Memory B cell (primary cell): Measurements from ENCODE around the gene ACACA.
A peak's percentile ranks its signal among the peaks of the same experiment; 100 is the strongest.
"Not testable (repeated sequence)": the region's sequence is repeated elsewhere in the genome, so short reads cannot be mapped to it uniquely, and the experiment has no call there.

Source experiments
- ATAC-seq: fragments of 150-1000 bp; cut with Tn5 transposase; 2 replicates; pipeline ENCODE4 v1.10.0; 2021; ENCODE audit warnings: low read depth, mild to moderate bottlenecking, moderate library complexity
- DNase-seq, 2 donors: peaks; one replicate each; pipeline ENCODE4 v3.0.0; 2022; ENCODE audit warnings: low spot score in 2 of 2
- H3K27ac Mint-ChIP-seq: one replicate; pipeline ENCODE4 v1.8.0; 2022; ENCODE audit warnings: mild to moderate bottlenecking, moderate library complexity, mixed read lengths
- H3K27me3 Mint-ChIP-seq: one replicate; pipeline ENCODE4 v1.8.0; 2022; ENCODE audit warnings: mixed read lengths
- H3K36me3 Mint-ChIP-seq: one replicate; pipeline ENCODE4 v1.8.0; 2022; ENCODE audit warnings: mild to moderate bottlenecking, mixed read lengths
- H3K4me1 Mint-ChIP-seq: one replicate; pipeline ENCODE4 v1.8.0; 2022; ENCODE audit warnings: mixed read lengths
- H3K4me3 Mint-ChIP-seq: one replicate; pipeline ENCODE4 v1.8.0; 2022; ENCODE audit warnings: mild to moderate bottlenecking, moderate library complexity, mixed read lengths
- H3K9me3 Mint-ChIP-seq: one replicate; pipeline ENCODE4 v1.8.0; 2022; ENCODE audit warnings: mixed read lengths

The ACACA gene

DNA sequence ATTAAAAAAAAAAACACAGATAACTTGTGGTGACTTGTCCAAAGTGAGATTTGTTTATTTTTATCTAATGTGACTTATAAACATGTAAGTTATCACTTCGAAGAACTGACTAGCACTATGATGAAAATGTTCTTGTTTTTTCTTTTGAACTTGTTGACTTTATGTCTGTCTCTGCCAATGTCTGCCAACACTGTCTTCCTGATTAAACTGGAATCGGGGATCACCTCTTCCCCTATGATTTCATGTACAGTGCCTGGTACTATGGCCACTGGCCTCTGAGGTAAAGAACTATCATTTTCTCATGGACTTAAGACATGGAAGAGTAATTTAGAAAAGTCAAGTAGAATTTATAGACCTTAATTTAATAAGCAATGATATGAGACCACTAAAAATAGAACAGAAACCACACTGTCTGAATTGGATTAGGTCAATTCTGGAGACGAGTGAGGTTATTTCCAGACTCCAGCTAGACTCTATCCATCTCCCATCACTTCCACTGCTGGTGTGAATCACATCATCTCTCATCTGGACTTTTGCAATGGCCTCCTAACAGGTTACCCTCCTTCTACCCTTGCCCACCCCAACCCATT, 22.0 kb downstream of the ACACA start:
- Mint-ChIP-seq H3K27me3 (no peaks in the 10 kb centered on the region), H3K36me3 (no peaks in the 10 kb centered on the region), H3K4me1 (no peaks in the 10 kb centered on the region), H3K27ac (no peak overlapping the region), H3K9me3 (no peaks in the 10 kb centered on the region), H3K4me3 (no peak overlapping the region)
- ATAC-seq = no peak
- no peak for DNase-seq

DNA sequence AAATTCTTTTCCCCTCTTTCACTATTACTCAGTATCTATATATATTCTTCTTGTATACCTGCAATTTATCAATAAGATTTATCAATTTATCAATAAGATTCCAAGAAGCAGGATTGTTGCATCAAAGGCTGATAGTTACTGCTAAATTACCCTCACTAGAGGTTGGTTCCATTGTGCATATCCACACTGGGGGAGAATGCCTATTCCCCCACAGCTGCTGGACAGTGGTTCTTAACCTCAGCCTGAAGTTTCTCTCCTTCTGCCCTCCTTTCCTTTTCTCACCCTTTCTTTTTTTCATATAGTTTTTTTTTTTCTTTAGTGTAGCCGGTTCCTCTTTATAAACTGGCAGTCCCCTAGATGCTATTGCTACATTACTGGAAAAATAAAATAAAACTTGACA, 24.6 kb downstream of the ACACA start:
- DNase-seq (no peak), ATAC-seq (no peak)
- no peak overlapping the region for H3K4me3 Mint-ChIP-seq
- H3K27me3 Mint-ChIP-seq = no peaks in the 10 kb centered on the region
- no peak overlapping the region for H3K27ac Mint-ChIP-seq
- no peaks in the 10 kb centered on the region for H3K36me3 Mint-ChIP-seq
- H3K9me3 Mint-ChIP-seq = no peaks in the 10 kb centered on the region
- H3K4me1 Mint-ChIP-seq = no peaks in the 10 kb centered on the region

DNA sequence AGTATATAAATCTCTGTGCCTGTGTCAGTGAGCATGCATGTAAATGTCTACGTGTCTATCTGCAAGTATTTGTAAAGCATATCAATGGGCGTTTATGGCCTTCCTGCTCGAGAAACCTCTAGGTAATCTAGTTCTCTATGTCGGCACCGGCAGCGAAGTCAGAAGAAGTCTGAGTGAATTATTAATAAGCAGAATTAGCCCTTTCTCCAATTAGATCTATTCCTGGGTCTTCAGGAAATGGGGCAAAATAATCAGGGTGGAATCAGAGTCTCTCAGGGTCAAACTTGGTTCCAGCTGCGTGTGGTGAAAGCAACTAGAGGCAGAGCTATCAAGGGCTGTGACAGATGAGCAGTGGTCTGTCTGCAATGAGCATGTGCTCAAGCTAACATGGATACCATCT, 30.9 kb downstream of the ACACA start, which contains the start of gene C17orf78:
TSS of gene C17orf78 (plus strand) at position 280 of the 400 bp plus-strand sequence. CDS start at position 388, 108 bp downstream.
- no peaks in the 10 kb centered on the region for H3K27me3 Mint-ChIP-seq
- H3K4me3 Mint-ChIP-seq = no peak within 1 kb of the TSS
- no peaks in the 10 kb centered on the region for H3K9me3 Mint-ChIP-seq
- ATAC-seq (no peak), DNase-seq (no peak)
- no peaks in the 10 kb centered on the region for H3K36me3 Mint-ChIP-seq
- H3K4me1 Mint-ChIP-seq = peaks cover 4% of the 10 kb centered on the region
- H3K27ac Mint-ChIP-seq = no peak within 1 kb of the TSS

DNA sequence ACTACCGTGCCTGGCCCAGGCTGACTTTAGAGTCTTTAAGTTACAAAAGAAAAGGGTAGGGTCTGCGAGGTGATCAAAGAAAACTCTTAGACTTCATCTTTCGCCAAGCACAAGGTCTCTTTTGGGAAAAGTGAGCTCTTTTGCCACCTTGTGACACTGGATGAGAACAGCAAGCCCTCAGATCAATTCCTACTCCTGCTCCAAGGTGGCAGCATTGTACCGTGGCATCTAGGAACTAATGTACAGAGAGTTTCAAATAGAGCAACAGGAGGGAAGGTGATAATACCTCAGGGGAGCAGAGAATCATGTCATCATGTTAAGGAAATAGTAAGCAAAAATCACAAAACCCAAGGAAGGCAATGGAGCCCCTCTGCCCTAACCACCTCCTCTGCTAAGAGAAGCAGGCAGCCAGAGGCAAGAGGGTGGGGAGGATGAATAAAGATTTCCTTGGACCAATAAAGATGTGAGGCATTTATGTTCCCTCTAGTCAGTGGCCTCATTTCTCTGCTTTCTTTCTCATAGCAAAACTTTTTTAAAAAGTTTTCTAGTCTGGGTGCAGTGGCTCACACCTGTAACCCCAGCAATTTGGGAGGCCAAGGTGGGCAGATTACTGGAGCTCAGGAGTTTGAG, 33.0 kb downstream of the ACACA start:
- no peak overlapping the region for H3K27ac Mint-ChIP-seq
- peak; percentile 92 for ATAC-seq

DNA sequence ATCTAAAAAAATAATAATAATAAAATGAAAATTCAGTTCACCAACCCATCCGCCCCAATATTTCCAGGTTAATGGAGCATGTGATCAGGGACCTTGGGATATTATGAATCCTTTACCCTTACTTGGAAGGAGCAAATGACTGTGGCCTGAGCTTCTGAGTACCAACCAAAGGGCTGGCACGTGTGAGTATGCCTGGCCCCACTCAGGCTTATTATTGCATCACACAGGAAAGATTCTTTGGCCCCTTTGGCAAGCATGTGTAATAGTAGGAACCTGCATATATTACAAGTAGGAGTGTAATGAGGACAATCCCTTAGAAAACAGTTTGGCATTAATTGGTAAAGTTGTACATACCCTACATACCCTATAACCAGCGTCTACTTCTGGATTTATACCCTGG, 38.1 kb downstream of the ACACA start:
- peaks cover 3% of the 10 kb centered on the region for H3K4me1 Mint-ChIP-seq
- no peaks in the 10 kb centered on the region for H3K9me3 Mint-ChIP-seq
- no peak overlapping the region for H3K27ac Mint-ChIP-seq
- no peaks in the 10 kb centered on the region for H3K36me3 Mint-ChIP-seq
- no peak overlapping the region for H3K4me3 Mint-ChIP-seq
- ATAC-seq (no peak), DNase-seq (no peak)
- H3K27me3 Mint-ChIP-seq = no peaks in the 10 kb centered on the region

More for the DNA sequence above, 33.0 kb downstream of the ACACA start:
- H3K9me3 Mint-ChIP-seq = no peaks in the 10 kb centered on the region
- peak; percentile 34 to 53 for DNase-seq
- no peaks in the 10 kb centered on the region for H3K27me3 Mint-ChIP-seq
- peaks cover 4% of the 10 kb centered on the region for H3K4me1 Mint-ChIP-seq
- no peaks in the 10 kb centered on the region for H3K36me3 Mint-ChIP-seq
- no peak overlapping the region for H3K4me3 Mint-ChIP-seq

DNA sequence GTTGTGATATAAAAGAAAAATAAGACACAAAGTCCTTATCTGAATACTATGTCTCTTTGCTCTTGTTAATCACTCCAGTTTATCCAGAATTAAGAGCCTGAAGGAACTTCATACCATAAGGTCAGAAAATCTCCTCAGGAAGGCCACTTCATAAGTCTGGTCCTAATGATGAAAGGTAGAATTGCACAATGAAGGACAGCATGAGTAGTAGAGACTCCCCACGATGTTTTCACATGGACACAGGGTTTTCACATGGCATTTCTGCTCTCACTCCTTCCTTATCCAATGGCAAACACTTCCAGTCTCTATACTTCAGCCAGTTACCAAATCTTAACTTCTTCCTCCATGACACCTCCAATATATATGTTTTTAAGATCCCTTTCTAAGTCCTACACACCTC, 41.0 kb downstream of the ACACA start:
- no peaks in the 10 kb centered on the region for H3K9me3 Mint-ChIP-seq
- H3K36me3 Mint-ChIP-seq = no peaks in the 10 kb centered on the region
- H3K27ac Mint-ChIP-seq = no peak overlapping the region
- H3K4me1 Mint-ChIP-seq = no peaks in the 10 kb centered on the region
- ATAC-seq (no peak), DNase-seq (no peak)
- H3K27me3 Mint-ChIP-seq = no peaks in the 10 kb centered on the region
- no peak overlapping the region for H3K4me3 Mint-ChIP-seq

DNA sequence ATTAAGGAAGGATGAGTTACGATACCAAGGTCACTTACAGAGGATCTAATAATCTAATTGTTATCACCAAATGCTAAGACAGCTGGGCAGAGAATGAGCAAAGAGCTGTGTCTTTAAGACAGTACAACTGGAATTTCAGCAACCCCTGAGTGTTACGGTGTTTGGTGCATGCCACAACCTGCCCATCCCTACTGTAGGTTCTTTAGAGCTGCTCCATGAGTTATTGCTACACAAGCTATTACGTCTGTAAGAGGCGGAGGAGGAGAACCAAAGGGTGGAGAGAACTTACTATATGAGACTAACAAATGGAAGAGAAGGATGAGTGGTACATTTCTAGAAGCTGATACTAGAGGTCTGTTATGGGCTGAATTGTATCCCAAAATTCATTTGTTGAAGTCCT, 45.1 kb downstream of the ACACA start:
- H3K27me3 Mint-ChIP-seq = no peaks in the 10 kb centered on the region
- no peak overlapping the region for H3K4me3 Mint-ChIP-seq
- no peaks in the 10 kb centered on the region for H3K36me3 Mint-ChIP-seq
- H3K27ac Mint-ChIP-seq = no peak overlapping the region
- no peaks in the 10 kb centered on the region for H3K9me3 Mint-ChIP-seq
- ATAC-seq (no peak), DNase-seq (no peak)
- peaks cover 16% of the 10 kb centered on the region for H3K4me1 Mint-ChIP-seq

DNA sequence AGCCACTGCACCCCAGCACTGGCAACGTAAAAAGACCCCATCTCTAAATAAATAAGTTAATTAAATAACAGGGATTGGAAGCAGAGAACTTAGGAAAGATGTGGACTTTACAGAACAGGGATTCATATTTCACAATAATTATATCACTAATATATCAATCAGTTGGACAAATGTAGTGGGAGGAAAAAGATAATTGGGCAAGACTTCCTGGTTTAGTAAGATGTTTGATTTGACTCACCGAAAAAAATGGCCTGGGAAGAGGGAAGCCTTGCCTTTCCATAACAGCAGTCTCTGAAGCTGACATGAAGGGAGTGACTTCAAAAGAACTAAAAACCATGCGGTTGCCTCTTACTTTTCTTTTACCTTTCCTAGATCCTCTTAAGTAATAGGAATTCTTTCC, 46.0 kb downstream of the ACACA start:
- no peaks in the 10 kb centered on the region for H3K9me3 Mint-ChIP-seq
- no peak overlapping the region for H3K27ac Mint-ChIP-seq
- H3K27me3 Mint-ChIP-seq = no peaks in the 10 kb centered on the region
- H3K4me3 Mint-ChIP-seq = no peak overlapping the region
- DNase-seq (no peak), ATAC-seq (no peak)
- peaks cover 16% of the 10 kb centered on the region for H3K4me1 Mint-ChIP-seq
- no peaks in the 10 kb centered on the region for H3K36me3 Mint-ChIP-seq

DNA sequence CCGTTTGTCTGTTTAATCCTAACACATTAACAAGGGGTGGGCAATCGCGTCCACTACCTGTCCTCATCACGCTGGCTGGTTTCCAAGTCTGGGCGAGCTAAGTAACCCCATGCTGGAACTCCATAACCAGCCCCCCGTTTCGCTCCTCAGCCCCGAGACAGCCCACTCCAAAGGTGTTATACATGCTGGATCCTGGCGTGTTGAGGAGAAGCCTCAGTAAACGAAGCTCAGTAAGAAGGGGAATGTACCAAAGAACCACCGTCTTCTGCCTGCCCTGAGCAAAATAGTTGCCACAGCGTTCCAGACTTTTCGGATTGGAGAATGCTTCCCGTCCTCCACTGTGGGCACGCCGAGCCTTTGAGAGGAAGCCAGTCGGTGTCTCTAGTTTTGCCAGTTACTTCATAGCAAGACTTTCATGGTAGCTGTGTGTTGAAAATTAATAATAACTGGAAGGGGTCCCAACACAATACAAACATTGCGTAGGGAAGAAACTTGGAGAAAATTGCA, 46.9 kb downstream of the ACACA start:
- DNase-seq (peak in 1 of 2 donors; percentile 0), ATAC-seq (no peak)
- peak overlapping the region; percentile 78 for H3K27ac Mint-ChIP-seq
- H3K4me3 Mint-ChIP-seq = peak overlapping the region; percentile 78
- H3K36me3 Mint-ChIP-seq = no peaks in the 10 kb centered on the region
- peaks cover 16% of the 10 kb centered on the region for H3K4me1 Mint-ChIP-seq
- H3K9me3 Mint-ChIP-seq = no peaks in the 10 kb centered on the region
- H3K27me3 Mint-ChIP-seq = no peaks in the 10 kb centered on the region

DNA sequence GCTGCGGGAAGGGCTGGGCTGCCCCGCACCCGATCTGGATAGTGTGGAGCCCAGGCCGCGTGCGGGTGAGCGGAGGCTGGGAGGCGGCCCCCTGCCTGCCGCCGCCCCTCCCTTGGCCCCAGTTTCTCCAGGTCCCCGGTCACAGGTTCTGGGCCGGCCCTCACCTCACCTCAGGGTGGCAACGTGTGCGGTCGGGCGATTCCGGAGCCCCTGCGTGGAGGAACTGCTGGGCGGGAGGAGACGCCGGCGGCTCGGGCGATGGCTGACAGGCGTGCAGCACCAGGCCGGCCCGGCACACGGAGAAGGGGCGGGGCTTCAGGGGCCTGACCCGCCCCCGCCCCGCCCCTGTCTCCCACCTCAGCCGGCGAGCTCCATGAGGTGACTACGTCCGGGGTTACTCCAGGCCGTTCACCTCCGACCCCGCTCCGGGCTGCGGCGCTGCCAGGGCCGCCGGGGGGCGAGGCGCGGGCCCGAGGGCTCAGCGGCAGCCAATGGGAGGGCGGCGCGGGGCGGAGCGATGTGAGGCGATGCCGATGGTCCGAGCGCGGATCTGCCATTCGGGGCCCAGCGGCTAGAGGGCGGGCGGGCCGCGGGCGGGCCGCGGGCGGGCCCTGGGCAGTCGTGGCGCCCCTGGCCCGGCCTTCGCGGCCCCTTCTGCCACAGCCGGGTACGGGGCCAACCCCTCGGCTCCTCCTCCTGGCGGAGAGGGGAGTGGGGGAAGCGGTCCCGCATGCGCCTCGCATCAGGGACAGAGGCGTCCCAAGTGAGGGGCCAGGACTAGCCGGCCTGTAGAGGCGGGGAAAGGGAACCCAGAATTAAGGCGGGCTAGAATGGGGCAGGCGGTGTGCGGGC, 47.6 kb downstream of the ACACA start:
- Mint-ChIP-seq H3K4me3 (peak overlapping the region; percentile 88), H3K36me3 (no peaks in the 10 kb centered on the region), H3K27ac (peak overlapping the region; percentile 78), H3K27me3 (no peaks in the 10 kb centered on the region), H3K9me3 (no peaks in the 10 kb centered on the region), H3K4me1 (peaks cover 16% of the 10 kb centered on the region)
- DNase-seq (peak; percentile 84 to 86), ATAC-seq (peak; percentile 92)

DNA sequence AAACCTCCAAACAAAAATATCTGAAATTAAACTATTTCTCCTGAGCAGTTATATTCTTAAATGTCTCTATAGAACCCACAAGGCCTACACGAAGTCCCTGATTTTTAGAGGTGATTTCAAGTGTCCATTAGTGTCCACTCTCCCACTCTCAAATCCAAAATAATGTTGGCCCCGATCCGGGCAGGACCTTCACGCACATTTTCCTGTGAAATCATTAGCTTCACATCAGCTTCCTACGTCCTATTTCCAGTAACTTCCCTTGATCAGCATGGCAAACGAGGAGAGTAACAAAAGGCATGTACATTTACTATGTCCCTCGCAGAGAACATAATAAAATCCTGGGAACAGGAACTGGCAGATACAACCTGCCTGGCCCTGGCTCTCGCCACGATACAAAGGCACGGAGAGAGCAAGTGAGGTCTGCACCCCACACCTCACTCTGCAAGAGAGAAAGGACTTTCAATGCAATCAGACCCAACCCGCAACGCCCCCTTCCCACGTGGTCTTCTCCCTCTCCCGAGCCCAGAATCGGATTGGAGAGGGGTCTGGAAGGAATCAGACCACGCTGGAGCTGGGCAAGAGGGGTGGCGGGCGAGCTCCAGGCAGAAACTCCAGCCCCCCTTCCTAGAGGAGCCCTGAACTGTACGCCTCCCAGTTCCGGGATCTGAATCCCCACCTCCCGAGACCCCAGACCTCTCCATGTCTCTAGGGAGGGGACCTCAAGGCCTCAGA, 48.4 kb downstream of the ACACA start:
- Mint-ChIP-seq H3K9me3 (no peaks in the 10 kb centered on the region), H3K27ac (peak overlapping the region; percentile 78), H3K36me3 (no peaks in the 10 kb centered on the region), H3K4me3 (peak overlapping the region; percentile 88), H3K27me3 (no peaks in the 10 kb centered on the region), H3K4me1 (peaks cover 16% of the 10 kb centered on the region)
- no peak for ATAC-seq
- DNase-seq = peak in 1 of 2 donors; percentile 0

DNA sequence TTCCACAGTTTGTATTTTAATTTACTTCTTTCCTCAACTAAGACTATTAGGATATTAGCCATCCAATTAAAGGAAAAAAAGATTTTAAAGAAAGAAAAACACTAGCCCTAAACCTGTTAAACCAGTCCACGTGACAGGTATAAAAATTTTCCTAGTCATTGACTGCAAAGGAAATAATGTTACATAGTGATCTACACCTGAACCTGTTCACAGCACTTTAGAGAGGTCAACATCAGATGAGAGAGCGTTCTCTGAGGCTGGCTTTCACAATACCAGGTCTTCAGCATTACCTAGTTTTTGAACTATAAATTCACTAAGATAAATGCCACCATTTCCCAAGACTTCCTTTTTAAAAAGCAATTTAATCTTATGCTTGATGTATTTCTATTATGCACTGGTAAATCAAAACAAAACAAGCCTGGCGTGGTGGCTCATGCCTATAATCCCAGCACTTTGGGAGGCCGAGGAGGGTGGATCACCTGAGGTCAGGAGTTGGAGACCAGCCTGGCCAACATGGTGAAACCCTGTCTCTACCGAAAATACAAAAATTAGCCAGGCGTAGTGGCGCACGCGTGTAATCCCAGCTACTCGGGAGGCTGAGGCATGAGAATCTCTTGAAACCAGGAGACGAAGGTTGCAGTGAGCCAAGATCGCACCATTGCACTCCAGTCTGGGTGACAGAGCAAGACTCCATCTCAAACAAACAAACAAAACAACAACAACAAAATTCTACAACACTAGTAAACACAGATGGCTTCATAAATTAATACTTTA, 49.7 kb downstream of the ACACA start:
- not testable (repeated sequence) for H3K36me3 Mint-ChIP-seq, DNase-seq, H3K27me3 Mint-ChIP-seq, H3K27ac Mint-ChIP-seq, ATAC-seq, H3K4me3 Mint-ChIP-seq, H3K9me3 Mint-ChIP-seq
- H3K4me1 Mint-ChIP-seq = peaks cover 16% of the 10 kb centered on the region

DNA sequence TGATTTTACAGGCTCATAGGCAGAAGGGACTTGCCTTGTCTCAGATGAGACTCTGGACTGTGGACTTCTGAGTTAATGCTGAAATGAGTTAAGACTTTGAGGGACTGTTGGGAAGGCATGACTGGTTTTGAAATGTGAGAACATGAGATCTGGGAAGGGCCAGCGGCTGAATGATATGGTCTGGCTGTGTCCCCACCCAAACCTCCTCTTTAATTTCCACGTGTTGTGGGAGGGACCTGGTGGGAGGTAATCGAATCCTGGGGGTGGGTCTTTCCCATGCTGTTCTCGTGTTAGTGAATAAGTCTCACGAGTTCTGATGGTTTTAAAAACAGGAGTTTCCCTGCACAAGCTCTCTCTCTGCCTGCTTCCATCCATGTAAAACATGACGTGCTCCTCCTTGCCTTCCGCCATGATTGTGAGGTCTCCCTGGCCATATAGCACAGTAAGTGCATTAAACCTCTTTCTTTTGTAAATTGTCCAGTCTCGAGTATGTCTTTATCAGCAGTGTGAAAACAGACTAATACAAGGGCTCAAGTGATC, 59.7 kb downstream of the ACACA start:
- H3K27ac Mint-ChIP-seq, ATAC-seq, H3K4me3 Mint-ChIP-seq, H3K9me3 Mint-ChIP-seq, H3K36me3 Mint-ChIP-seq, H3K27me3 Mint-ChIP-seq, DNase-seq, H3K4me1 Mint-ChIP-seq: not testable (repeated sequence)
